Hepatocyte (in vitro differentiated cells): ENCODE results near the gene DNM3. TPM values are rescaled to one million over a fixed set of nuclear protein-coding genes. Genes with fewer than 3 reads are reported as not detected.

Experiments used
- DNase-seq: peaks from one replicate; pipeline ENCODE4 v3.0.0-alpha.2; 2016; ENCODE audit warnings: low spot score
- H2AFZ ChIP-seq: fragments of 200-600 bp; sonication (generic); 2 replicates; pipeline ENCODE4 v1.6.0; 2016; ENCODE audit warnings: antibody characterized with exemption, mild to moderate bottlenecking
- H3K27ac ChIP-seq: fragments of 200-600 bp; sonication (generic); 2 replicates; pipeline ENCODE4 v1.5.1; 2016; ENCODE audit warnings: mild to moderate bottlenecking
- H3K27me3 ChIP-seq: fragments of 200-600 bp; sonication (generic); 2 replicates; pipeline ENCODE4 v1.6.1; 2016
- H3K36me3 ChIP-seq: fragments of 200-600 bp; sonication (generic); replicated peaks from 2 replicates; pipeline ENCODE4 v1.5.1; 2016; ENCODE audit warnings: low read depth; ENCODE audit not compliant: insufficient read depth
- H3K4me1 ChIP-seq: fragments of 200-600 bp; sonication (generic); 2 replicates; pipeline ENCODE4 v1.5.1; 2016; ENCODE audit warnings: mild to moderate bottlenecking, moderate library complexity; ENCODE audit not compliant: insufficient read depth
- H3K4me2 ChIP-seq: fragments of 200-600 bp; sonication (generic); 2 replicates; pipeline ENCODE4 v1.6.0; 2016
- H3K4me3 ChIP-seq: fragments of 200-600 bp; sonication (generic); 2 replicates; pipeline ENCODE4 v1.5.1; 2016; ENCODE audit warnings: mild to moderate bottlenecking
- H3K79me2 ChIP-seq: fragments of 200-600 bp; sonication (generic); 2 replicates; pipeline ENCODE4 v1.6.0; 2017; ENCODE audit warnings: mild to moderate bottlenecking
- H3K9me2 ChIP-seq: fragments of 200-600 bp; sonication (generic); replicated peaks from 2 replicates; pipeline ENCODE4 v1.6.0; 2017; ENCODE audit warnings: mild to moderate bottlenecking; ENCODE audit not compliant: insufficient read depth
- H3K9me3 ChIP-seq: fragments of 200-600 bp; sonication (generic); 2 replicates; pipeline ENCODE4 v1.5.1; 2016; ENCODE audit warnings: low read depth, mild to moderate bottlenecking
- H4K20me1 ChIP-seq: fragments of 200-600 bp; sonication (generic); 2 replicates; pipeline ENCODE4 v1.6.0; 2016; ENCODE audit warnings: mild to moderate bottlenecking; ENCODE audit not compliant: insufficient read depth, poor library complexity, severe bottlenecking
- EZH2 ChIP-seq: fragments of 200-600 bp; sonication (generic); IDR thresholded peaks from 2 replicates; pipeline ENCODE4 v1.6.1; 2016; ENCODE audit warnings: antibody characterized with exemption, mild to moderate bottlenecking, borderline replicate concordance
- EZH2phosphoT487 ChIP-seq: fragments of 200-600 bp; sonication (generic); IDR thresholded peaks from one replicate; pipeline ENCODE4 v1.6.1; 2018; ENCODE audit warnings: antibody characterized with exemption, mild to moderate bottlenecking, low read depth, moderate library complexity; ENCODE audit not compliant: unreplicated experiment, severe bottlenecking
- WGBS: methylation state at CpG from one replicate; pipeline ENCODE4 v1.1.6; 2016; ENCODE audit warnings: low lambda C conversion rate; ENCODE audit errors: missing lambda C conversion rate; 5-methylcytosine and 5-hydroxymethylcytosine counted together
- polyA plus RNA-seq: library from polyadenylated mRNA; unstranded; fragments of >200 nt; fragmentation: Nextera tagmentation; extraction: Ambion mirVana; gene quantifications from 2 replicates; pipeline ENCODE4 v1.2.1, GENCODE V29; 2016
- total RNA-seq: library from RNA; depleted of rRNA; stranded (reverse); fragments of >200 nt; gene quantifications from 2 replicates; pipeline ENCODE4 v1.2.3, GENCODE V29; 2014
- TF ChIP-seq, protein P1 (sequence below): fragments of 200-600 bp; sonication (generic); IDR thresholded peaks from 2 replicates; pipeline ENCODE4 v1.5.1; 2016; ENCODE audit warnings: antibody characterized with exemption, mild to moderate bottlenecking; ENCODE audit not compliant: poor library complexity

The DNM3 gene
- total and polyA plus RNA-seq, 2 experiments from 2014 or later, result 1.5 TPM; not detected in 1

DNA sequence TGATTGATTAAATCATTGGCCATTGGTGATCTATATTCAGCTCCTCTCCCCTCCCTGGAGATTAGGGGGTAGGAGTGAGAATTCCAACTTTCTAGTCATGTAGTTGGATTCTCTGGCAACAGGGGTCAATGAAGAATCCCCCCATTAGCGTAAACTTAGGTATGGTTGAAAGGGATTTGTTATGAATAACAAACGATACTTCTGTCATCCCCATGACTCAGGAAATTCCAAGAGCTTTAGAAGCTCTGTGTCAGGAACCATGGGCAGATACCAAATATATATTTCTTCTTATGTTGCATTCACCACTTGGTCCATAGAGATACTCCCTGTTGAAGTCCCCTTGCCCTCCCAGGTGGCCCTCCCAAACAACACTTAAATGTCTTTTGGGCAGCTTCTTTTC is 124.5 kb downstream of the DNM3 start:
- H3K79me2 ChIP-seq, result no peaks in the 10 kb centered on the region
- no peak for DNase-seq
- 82% methylated on average over 2 of the region's 2 CpGs for WGBS
- no peak overlapping the region for H3K4me2 ChIP-seq
- H3K4me3 ChIP-seq, result no peak overlapping the region
- TF ChIP-seq, protein P1, sequence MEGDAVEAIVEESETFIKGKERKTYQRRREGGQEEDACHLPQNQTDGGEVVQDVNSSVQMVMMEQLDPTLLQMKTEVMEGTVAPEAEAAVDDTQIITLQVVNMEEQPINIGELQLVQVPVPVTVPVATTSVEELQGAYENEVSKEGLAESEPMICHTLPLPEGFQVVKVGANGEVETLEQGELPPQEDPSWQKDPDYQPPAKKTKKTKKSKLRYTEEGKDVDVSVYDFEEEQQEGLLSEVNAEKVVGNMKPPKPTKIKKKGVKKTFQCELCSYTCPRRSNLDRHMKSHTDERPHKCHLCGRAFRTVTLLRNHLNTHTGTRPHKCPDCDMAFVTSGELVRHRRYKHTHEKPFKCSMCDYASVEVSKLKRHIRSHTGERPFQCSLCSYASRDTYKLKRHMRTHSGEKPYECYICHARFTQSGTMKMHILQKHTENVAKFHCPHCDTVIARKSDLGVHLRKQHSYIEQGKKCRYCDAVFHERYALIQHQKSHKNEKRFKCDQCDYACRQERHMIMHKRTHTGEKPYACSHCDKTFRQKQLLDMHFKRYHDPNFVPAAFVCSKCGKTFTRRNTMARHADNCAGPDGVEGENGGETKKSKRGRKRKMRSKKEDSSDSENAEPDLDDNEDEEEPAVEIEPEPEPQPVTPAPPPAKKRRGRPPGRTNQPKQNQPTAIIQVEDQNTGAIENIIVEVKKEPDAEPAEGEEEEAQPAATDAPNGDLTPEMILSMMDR, result no peak
- H3K36me3 ChIP-seq, result no peaks in the 10 kb centered on the region
- H4K20me1 ChIP-seq, result no peaks in the 10 kb centered on the region
- H3K27me3 ChIP-seq, result no peaks in the 10 kb centered on the region
- no peaks in the 10 kb centered on the region for H3K4me1 ChIP-seq
- no peaks in the 10 kb centered on the region for H3K9me2 ChIP-seq
- no peak overlapping the region for H3K27ac ChIP-seq
- H3K9me3 ChIP-seq, result no peaks in the 10 kb centered on the region
- H2AFZ ChIP-seq, result no peak overlapping the region

DNA sequence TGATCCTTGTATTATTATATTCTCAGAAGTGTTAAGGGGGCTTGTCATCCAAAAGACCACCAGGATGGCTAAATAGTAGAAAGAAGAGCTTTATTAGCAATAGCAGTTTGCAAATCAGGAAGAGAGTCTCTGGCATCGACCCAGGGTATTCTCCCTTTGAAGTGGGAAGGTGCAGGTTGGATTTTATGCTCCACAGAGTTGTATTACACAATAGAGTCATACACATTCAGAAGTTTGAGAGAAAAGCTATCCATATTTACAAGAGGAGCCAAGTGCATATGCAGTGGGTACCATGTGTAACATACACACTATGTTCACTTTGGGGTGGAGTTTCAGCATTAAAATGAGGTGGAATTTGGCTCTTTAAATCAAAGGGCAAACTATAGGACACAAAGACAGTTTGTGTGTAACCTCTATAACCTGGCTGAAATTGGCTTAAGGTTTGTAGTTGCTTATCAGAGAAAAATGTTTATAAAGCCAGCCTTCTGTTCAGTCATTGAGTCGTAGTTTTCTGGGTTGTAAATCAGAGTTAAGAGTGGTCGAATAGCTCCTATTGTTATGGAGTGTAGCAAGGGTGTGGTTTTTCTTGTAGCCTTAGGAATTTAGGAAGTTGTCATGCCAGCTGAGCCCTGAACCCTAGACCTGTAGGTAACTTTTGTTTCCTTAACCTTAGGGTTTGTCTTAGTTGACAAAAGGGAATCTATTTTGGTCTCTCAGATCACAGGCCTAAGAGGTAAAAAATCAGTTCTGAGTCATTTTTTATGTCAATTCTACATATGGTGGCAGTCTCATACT is 125.3 kb downstream of the DNM3 start:
- Histone ChIP-seq H3K27me3 (no peaks in the 10 kb centered on the region), H3K4me2 (no peak overlapping the region), H3K9me3 (no peaks in the 10 kb centered on the region), H3K9me2 (no peaks in the 10 kb centered on the region), H3K36me3 (no peaks in the 10 kb centered on the region), H3K4me1 (no peaks in the 10 kb centered on the region), H4K20me1 (no peaks in the 10 kb centered on the region), H3K4me3 (no peak overlapping the region), H3K79me2 (no peaks in the 10 kb centered on the region), H2AFZ (no peak overlapping the region), H3K27ac (peak overlapping the region; percentile 39)
- DNase-seq, result no peak
- WGBS, result 55% methylated on average over 3 of the region's 3 CpGs
- no peak for TF ChIP-seq EZH2phosphoT487
- no peak for TF ChIP-seq EZH2
- TF ChIP-seq, protein P1, result no peak

DNA sequence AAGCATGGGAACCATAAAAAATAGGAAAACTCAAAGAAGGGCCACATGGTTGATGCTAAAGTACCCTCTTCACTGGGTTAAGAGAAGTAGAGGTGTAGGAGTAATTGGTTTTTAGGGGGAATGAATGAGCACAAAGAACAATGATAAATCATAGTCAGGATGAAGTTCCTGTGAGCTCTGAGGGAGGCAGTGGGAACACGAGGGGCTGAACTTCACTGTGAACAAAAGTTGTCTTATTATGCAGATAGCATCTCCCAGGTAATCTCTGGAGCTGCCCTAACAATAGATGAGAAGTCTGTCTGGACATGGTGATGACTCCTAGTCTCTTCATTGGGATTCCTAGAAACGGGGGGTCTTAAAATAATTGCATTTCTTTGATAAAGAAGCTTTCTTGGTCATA is 127.9 kb downstream of the DNM3 start:
- Histone ChIP-seq H3K36me3 (no peaks in the 10 kb centered on the region), H3K4me2 (no peak overlapping the region), H4K20me1 (no peaks in the 10 kb centered on the region), H3K27ac (no peak overlapping the region), H3K9me3 (no peaks in the 10 kb centered on the region), H2AFZ (no peak overlapping the region), H3K9me2 (no peaks in the 10 kb centered on the region), H3K4me3 (no peak overlapping the region), H3K4me1 (no peaks in the 10 kb centered on the region), H3K79me2 (no peaks in the 10 kb centered on the region), H3K27me3 (no peaks in the 10 kb centered on the region)
- TF ChIP-seq EZH2 (no peak), EZH2phosphoT487 (no peak)
- TF ChIP-seq, protein P1, result no peak
- no peak for DNase-seq
- WGBS, result 29% methylated on average over 2 of the region's 2 CpGs
